HG03039 (cell line): ENCODE results near the gene MEAK7.
"Not testable (repeated sequence)": the region's sequence is repeated elsewhere in the genome, so short reads cannot be mapped to it uniquely, and the experiment has no call there.

Source experiments
- ATAC-seq: cut with Tn5 transposase; IDR thresholded peaks from one replicate; pipeline ENCODE4 v1.9.1; 2021; ENCODE audit warnings: mild to moderate bottlenecking, moderate library complexity; ENCODE audit not compliant: unreplicated experiment

MEAK7 gene

GRCh38 chr16:84534815-84535214 lies 30.4 kb upstream of the MEAK7 start:
- no peak for ATAC-seq

GRCh38 chr16:84532855-84533486 lies 28.5 kb upstream of the MEAK7 start:
- no peak for ATAC-seq

GRCh38 chr16:84532291-84532724 lies 27.8 kb upstream of the MEAK7 start:
- ATAC-seq, result no peak

DNA sequence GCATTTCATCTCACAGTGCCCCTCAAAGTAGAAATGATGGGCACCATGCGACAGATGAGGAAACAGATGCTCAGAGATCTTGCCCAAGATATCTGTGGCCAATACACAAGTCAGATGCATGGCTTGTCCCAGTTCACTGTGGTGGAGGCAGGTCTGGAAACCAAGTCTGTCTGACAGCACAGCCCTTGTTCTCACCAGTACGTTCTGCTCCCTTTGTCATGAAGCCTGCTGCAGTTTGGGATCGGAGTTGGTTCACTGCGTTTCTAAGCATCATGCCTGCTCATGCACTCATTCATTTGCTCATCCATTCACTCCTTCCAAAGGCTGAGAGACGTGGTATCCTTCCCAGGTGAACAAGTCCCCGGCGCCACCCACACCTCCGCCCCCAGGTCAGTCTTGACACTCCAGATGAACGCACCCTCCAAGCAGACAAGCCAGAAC lies 27.2 kb upstream of the MEAK7 start:
- no peak for ATAC-seq

DNA sequence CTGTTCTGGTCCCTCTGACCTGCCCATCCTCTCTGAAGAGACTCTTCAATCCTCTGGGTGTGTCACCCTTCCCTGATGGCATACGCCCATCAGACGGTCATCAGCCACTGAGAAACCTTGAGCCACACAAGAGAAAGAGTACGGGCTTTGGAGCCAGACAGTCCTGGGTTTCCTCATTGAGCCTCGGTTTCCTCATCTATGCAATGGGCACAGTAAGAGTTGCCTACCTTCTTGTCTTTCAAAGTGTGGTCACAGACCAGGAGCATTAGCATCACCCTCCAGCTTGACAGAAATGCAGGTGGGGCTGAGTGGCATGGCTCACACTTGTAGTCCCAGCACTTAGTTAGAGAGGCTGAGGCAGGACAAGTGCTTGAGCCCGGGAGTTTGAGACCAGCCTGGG lies 26.1 kb upstream of the MEAK7 start:
- no peak for ATAC-seq

DNA sequence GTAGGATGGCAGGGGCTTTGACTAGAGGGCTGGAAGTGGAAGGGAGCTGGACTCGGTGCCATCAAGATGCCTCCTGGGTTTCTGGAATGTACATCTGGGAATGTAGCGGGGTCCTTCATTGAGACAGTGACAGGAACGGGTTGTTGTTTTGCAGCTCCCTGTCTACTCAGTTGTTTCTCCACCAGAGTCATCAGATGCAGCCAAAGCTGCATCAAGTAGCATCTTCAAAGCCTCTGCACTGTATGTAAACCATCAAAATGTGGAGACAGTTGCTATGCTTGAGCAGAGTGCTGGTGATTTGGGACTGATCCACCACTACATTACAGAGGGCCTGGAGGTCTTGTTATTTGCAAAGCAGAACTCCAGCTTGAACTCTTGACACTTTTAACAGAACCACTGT lies 25.1 kb upstream of the MEAK7 start:
- ATAC-seq, result no peak

DNA sequence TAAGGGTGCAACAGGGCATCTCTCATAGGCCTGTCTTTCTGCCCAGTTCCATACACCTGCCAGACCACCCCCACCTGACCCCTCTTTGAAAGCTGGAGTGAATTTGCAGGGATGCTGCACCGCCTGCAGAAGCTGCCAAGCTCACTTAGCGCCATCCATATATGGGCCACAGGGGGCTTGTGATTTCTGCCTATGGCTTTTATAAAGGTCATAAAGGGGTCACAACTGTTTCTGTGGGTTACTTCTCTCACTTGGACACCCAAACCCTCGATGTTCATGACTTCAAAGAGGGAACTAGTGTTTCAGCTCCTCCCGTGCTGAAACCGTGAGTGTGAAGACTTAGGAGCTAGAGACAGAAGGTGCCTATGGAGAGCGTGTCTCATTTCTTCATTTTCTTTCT lies 23.9 kb upstream of the MEAK7 start:
- no peak for ATAC-seq

DNA sequence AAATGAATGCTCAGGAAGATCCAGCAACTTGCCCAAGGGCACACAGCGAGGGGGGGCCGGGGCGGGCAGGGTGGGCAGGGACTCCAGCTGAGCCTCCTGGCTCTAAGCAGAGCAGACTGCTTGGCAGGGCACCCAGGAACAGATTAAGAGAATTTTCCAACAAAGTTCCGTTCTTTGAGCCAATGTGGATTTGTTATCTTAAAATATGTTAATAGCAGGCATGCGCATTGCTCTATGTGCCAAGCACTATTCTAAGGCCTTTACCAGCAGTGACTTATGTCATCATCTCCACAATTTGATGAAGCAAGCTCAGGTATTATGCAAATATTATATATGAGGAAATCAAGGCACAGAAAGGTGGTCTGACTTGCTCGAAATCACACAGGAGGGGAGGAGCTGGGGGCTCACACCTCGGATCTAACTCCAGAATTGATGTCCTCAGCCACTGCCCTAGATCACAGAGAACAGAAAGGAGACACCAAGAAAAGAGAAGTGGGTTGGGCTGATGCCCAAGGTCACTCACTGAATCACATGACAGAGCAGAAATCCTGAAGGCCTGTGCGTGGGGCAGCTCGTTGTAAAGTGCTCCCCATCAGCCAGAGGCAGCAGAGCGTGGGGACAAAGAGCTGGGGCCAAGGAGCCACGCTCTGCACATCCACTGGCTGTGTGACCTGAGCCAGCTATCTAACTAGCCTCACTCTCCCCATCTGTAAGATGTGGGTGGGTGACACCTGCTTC lies 23.2 kb upstream of the MEAK7 start:
- no peak for ATAC-seq

GRCh38 chr16:84526794-84527531 lies 22.5 kb upstream of the MEAK7 start:
- ATAC-seq, result no peak

GRCh38 chr16:84524941-84525581 lies 20.6 kb upstream of the MEAK7 start:
- not testable (repeated sequence) for ATAC-seq

DNA sequence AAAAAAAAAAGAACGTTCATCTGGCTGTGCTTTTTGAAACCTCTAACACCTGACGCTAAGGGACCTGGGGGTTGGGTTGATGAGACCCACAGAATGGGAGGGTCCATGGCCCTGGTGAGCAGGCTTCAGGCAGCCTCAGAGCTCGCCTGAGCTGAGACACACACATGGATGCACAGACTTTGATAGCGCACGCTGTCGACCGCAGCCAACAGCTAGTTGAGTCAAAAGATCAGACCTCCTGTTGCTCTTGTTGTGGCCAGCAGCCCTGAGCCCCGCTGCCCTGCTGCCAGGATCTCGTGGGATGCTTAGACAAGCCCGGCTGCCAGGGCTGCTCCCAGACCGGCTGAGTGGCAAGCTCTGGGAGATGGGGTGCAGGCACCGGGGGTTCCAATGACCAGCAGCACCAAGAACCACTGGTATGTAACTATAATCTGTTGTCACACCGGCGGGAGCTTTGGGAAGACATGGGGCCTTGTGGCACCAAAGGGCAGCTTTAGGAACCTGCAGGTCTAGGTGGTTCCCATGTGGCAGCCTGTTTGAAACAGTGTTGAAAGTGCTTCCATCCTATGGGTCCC lies 20.0 kb upstream of the MEAK7 start:
- ATAC-seq, result no peak

DNA sequence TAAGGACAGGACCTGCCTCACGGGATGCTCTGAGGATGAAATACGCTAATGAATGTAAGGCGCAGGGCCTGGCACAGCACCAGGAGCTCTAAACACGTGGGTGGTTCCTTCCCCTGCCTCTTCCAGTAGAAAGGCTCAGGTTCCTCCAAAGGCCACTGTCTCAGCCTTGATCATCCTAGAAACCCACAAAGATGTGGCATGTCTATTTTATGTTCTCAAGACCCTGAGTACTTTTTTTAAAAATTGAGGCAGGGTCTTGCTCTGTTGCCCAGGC lies 17.0 kb upstream of the MEAK7 start:
- no peak for ATAC-seq

GRCh38 chr16:84520725-84521496 lies 16.5 kb upstream of the MEAK7 start:
- ATAC-seq, result no peak

- no peak for ATAC-seq
Observed at GRCh38 chr16:84519855-84520254, 15.4 kb upstream of the MEAK7 start.

DNA sequence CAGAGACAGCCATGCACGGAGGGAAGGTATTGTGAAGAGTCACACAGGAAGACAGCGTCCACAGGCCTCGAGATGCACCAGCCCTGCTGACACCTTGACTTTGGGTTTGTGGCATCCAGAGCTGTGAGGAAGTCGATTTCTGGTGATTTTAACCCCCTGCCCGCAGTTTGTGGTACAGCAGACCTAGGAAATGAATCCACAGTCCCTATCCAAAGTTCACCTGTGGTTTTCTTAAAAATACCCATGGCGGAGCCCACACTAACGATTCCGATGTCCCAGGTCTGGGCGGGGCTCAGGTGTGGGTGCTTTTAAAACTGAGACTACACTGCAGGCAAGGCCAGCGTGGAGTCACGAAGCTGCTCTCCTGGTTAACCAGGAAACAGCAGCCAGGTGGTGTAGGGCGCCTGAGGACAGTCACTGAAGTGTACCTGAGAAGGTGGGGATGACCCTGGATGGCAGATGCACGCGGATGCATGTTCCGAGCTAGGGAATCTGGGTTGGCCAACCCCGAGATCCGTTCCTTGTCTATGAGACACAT lies 14.4 kb upstream of the MEAK7 start:
- no peak for ATAC-seq

GRCh38 chr16:84518220-84518619 lies 13.8 kb upstream of the MEAK7 start:
- not testable (repeated sequence) for ATAC-seq

GRCh38 chr16:84517366-84517765 lies 12.9 kb upstream of the MEAK7 start:
- no peak for ATAC-seq

DNA sequence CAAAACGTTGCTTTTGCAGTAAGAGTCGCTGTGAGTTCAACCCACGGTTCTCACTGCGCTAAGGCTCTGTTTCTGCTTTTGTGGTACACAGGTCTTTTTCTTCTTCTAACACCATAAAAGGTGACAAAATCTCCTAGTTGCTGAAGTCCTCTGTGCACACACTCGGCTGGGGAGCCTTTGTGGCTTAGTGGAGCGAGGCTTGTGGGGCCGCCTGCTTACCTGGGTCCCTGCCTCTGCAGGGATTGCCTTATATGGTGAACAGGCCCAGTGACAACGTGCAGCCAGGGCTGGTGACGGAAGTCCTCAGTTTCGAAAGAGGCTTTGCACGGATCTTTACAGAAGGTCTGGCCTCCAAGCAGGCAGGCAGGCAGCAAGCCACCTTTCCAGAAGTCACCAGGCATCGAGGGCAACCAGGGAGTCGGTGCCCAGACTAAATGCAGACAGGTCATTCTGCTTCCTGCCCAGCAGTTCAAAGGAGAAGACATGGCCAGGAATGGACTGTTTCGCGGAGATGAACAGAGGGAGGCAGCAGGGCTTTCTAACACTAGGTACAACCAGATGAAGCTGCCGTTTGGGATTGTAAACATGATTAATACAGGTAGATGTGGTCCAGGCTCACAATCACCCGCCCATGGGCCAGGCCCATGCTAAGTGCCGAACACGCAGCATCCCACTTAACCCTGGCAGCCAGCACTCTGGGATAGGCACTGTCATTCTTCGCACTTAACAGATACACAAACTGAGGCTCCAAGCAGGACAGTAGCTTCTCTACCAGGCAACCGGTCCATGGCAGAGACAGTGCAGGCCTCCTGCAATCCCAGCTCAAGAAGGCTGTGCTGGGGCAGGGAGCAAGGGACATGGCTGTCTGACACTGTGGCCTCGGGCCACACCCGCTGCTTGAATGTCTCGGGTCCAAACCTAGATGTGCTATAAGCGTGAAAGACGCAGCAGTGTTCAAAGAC lies 10.7 kb upstream of the MEAK7 start:
- peak; percentile 84 for ATAC-seq

GRCh38 chr16:84514295-84514873 lies 9.9 kb upstream of the MEAK7 start:
- no peak for ATAC-seq
